ENCODE results near the gene BIN1. TPM values are rescaled to one million over a fixed set of nuclear protein-coding genes. Genes with fewer than 3 reads are reported as not detected.

BIN1 gene
- total RNA-seq, 1 experiment from 2014 or later: 58.9 TPM

DNA sequence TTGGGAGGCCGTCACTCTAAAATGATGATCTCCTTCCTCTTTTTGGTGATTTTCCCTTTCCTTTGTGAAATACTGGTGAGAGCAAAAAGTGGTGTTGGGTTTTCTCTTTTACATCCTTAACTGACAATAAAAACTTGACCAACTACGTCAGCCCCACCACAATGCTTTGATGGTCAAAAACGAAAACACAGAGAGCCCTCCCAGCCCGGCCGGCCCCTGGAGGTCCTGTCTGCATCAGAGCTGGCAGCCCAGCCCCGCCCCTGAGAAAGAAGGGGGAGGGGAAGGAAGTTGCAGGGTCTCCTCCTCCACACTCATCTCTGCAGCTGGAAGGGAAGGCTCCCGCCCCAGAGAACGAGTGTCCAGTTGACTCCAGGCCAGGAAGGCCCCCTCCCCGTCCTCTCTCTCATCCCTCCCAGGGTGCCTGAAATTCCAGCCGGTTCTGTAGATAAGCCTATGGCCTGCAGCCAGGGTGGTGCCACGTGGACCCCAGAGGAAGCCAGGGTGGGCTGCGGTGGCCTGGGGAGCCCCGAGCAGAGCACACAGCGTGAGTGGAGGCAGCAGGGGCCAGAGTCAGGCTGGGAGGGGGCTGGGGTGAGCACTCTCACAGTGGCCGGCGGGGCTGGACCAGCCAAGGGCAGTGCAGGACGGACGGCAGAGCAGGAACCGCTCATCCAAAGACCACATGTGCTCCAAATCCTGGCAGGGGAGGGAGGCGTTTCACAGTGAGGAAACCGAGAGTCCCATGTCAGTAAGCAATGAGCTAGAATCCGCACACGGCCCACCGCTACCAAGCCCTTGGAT, 19.8 kb downstream of the BIN1 start:
- Histone ChIP-seq H3K9me2 (replicated peaks; ENCODE audit: low read length) (no peaks in the 10 kb centered on the region), H4K20me1 (ENCODE audit: low read length) (no peaks in the 10 kb centered on the region), H3K9me3 (ENCODE audit: low read length) (no peaks in the 10 kb centered on the region), H3K27ac (ENCODE audit: low read length) (no peak overlapping the region), H3K27me3 (ENCODE audit: low read length) (no peaks in the 10 kb centered on the region), H3K4me1 (ENCODE audit: insufficient read depth, low read length) (0 out of 2 replicates have a peak, but pooled peaks cover 10% of the 10 kb centered on the region), H3F3A (ENCODE audit: low read length, unreplicated experiment) (no peaks in the 10 kb centered on the region), H3K9ac (ENCODE audit: low read length) (no peak overlapping the region), H3K4me2 (ENCODE audit: low read length) (no peak overlapping the region), H2AFZ (ENCODE audit: low read length) (no peak overlapping the region), H3K36me3 (ENCODE audit: low read depth, low read length) (no peaks in the 10 kb centered on the region), H3K4me3 (ENCODE audit: low read length) (no peak overlapping the region), H3K79me2 (ENCODE audit: low read length) (0 out of 2 replicates have a peak, but pooled peaks cover 4% of the 10 kb centered on the region)
- BruUV-seq (replicated peaks): no TSS peak
- intact Hi-C loops (cut with micrococcal nuclease): no loop called here
- ChIA-PET CTCF (no interaction called here), POLR2A (ENCODE audit: unreplicated experiment) (no interaction called here)
- no peak for TF ChIP-seq EZH2 (IDR thresholded peaks at IDR 0.05; ENCODE audit: low read length, unreplicated experiment)
- no peak for TF ChIP-seq EZH2phosphoT487 (IDR thresholded peaks at IDR 0.05; ENCODE audit: borderline replicate concordance, low read length)
- TF ChIP-seq, protein P1, sequence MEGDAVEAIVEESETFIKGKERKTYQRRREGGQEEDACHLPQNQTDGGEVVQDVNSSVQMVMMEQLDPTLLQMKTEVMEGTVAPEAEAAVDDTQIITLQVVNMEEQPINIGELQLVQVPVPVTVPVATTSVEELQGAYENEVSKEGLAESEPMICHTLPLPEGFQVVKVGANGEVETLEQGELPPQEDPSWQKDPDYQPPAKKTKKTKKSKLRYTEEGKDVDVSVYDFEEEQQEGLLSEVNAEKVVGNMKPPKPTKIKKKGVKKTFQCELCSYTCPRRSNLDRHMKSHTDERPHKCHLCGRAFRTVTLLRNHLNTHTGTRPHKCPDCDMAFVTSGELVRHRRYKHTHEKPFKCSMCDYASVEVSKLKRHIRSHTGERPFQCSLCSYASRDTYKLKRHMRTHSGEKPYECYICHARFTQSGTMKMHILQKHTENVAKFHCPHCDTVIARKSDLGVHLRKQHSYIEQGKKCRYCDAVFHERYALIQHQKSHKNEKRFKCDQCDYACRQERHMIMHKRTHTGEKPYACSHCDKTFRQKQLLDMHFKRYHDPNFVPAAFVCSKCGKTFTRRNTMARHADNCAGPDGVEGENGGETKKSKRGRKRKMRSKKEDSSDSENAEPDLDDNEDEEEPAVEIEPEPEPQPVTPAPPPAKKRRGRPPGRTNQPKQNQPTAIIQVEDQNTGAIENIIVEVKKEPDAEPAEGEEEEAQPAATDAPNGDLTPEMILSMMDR (conservative IDR thresholded peaks at IDR 0.05; ENCODE audit: low read depth, low read length): no peak
- ATAC-seq: no peak
- no peak for DNase-seq

DNA sequence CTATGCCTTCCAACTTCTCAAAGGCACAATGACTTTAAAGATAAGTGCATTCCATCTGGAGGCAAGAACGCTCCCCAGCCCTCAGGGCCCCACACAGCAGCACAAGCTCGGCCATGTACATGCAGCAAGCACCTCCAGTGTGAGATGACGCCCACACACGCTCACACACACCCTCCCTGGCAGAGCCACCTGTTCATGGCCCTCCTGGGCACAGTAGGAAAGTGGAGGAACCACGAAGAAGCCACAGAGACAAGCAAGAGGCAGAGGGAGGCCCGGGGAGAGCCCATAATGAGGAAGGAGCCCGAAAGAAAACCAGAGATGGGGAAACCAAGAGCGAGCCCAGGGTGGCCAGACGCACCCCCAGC, 21.7 kb downstream of the BIN1 start:
- H2AFZ ChIP-seq (ENCODE audit: low read length): no peak overlapping the region
- intact Hi-C loops (cut with micrococcal nuclease): no loop called here
- H3K4me1 ChIP-seq (ENCODE audit: insufficient read depth, low read length): 0 out of 2 replicates have a peak, but pooled peaks cover 10% of the 10 kb centered on the region
- TF ChIP-seq, protein P1 (conservative IDR thresholded peaks at IDR 0.05; ENCODE audit: low read depth, low read length): no peak
- TF ChIP-seq EZH2phosphoT487 (IDR thresholded peaks at IDR 0.05; ENCODE audit: borderline replicate concordance, low read length) (no peak), EZH2 (IDR thresholded peaks at IDR 0.05; ENCODE audit: low read length, unreplicated experiment) (no peak)
- H3K27ac ChIP-seq (ENCODE audit: low read length): no peak overlapping the region
- ATAC-seq (no peak), DNase-seq (no peak)
- no peaks in the 10 kb centered on the region for H3K9me3 ChIP-seq (ENCODE audit: low read length)
- no peak overlapping the region for H3K4me3 ChIP-seq (ENCODE audit: low read length)
- H3F3A ChIP-seq (ENCODE audit: low read length, unreplicated experiment): no peaks in the 10 kb centered on the region
- no TSS peak for BruUV-seq (replicated peaks)
- no peaks in the 10 kb centered on the region for H4K20me1 ChIP-seq (ENCODE audit: low read length)
- H3K36me3 ChIP-seq (ENCODE audit: low read depth, low read length): no peaks in the 10 kb centered on the region
- CTCF ChIA-PET: no interaction called here
- no peak overlapping the region for H3K4me2 ChIP-seq (ENCODE audit: low read length)
- H3K9me2 ChIP-seq (replicated peaks; ENCODE audit: low read length): no peaks in the 10 kb centered on the region
- 0 out of 2 replicates have a peak, but pooled peaks cover 4% of the 10 kb centered on the region for H3K79me2 ChIP-seq (ENCODE audit: low read length)
- no peak overlapping the region for H3K9ac ChIP-seq (ENCODE audit: low read length)
- H3K27me3 ChIP-seq (ENCODE audit: low read length): no peaks in the 10 kb centered on the region
- POLR2A ChIA-PET (ENCODE audit: unreplicated experiment): no interaction called here
